H9 (cell line): Measurements from ENCODE around the gene CCDC141. TPM values are rescaled to one million over a fixed set of nuclear protein-coding genes. Genes with fewer than 3 reads are reported as not detected.

Experiments used
- DNase-seq: peaks from one replicate; pipeline ENCODE4 v3.0.0-alpha.2; 2017
- H2AFZ ChIP-seq: one replicate; pipeline ENCODE4 v1.6.1; 2013; ENCODE audit warnings: mild to moderate bottlenecking, low read length, control low read depth, moderate library complexity
- H2AK5ac ChIP-seq: 2 replicates; pipeline ENCODE4 v1.6.1; 2013; ENCODE audit warnings: low read length, control low read depth, mixed read lengths; ENCODE audit not compliant: insufficient read length
- H2BK120ac ChIP-seq: one replicate; pipeline ENCODE4 v1.6.1; 2013; ENCODE audit warnings: low read depth, mild to moderate bottlenecking, low read length, control low read depth, inconsistent platforms; ENCODE audit not compliant: poor library complexity, severe bottlenecking
- H2BK12ac ChIP-seq: 2 replicates; pipeline ENCODE4 v1.6.1; 2013; ENCODE audit warnings: low read length, control low read depth, mixed read lengths, low read depth; ENCODE audit not compliant: insufficient read length
- H2BK15ac ChIP-seq: 2 replicates; pipeline ENCODE4 v1.6.1; 2013; ENCODE audit warnings: low read depth, low read length, control low read depth
- H2BK20ac ChIP-seq: one replicate; pipeline ENCODE4 v1.6.1; 2013; ENCODE audit warnings: low read depth, mild to moderate bottlenecking, low read length, control low read depth, inconsistent platforms; ENCODE audit not compliant: poor library complexity, severe bottlenecking
- H2BK5ac ChIP-seq: 2 replicates; pipeline ENCODE4 v1.6.1; 2013; ENCODE audit warnings: low read length, control low read depth, mixed read lengths; ENCODE audit not compliant: insufficient read length
- H3K14ac ChIP-seq: 2 replicates; pipeline ENCODE4 v1.6.1; 2013; ENCODE audit warnings: low read length, control low read depth; ENCODE audit not compliant: insufficient read depth
- H3K18ac ChIP-seq: 2 replicates; pipeline ENCODE4 v1.6.1; 2013; ENCODE audit warnings: low read depth, mild to moderate bottlenecking, mixed read lengths, low read length, control low read depth; ENCODE audit not compliant: insufficient read length
- H3K23ac ChIP-seq: 2 replicates; pipeline ENCODE4 v1.6.1; 2013; ENCODE audit warnings: low read length, control low read depth, mixed read lengths, low read depth; ENCODE audit not compliant: insufficient read length
- H3K23me2 ChIP-seq: 2 replicates; pipeline ENCODE4 v1.6.1; 2013; ENCODE audit warnings: low read depth, mild to moderate bottlenecking, mixed read lengths, low read length, control low read depth; ENCODE audit not compliant: insufficient read length, poor library complexity, severe bottlenecking
- H3K27ac ChIP-seq: 2 replicates; pipeline ENCODE4 v1.5.1; 2013; ENCODE audit warnings: low read length, control low read depth, mixed read lengths, low read depth; ENCODE audit not compliant: insufficient read length
- H3K27me3 ChIP-seq: 2 replicates; pipeline ENCODE4 v1.6.1; 2013; ENCODE audit warnings: low read length, control low read depth, inconsistent platforms; ENCODE audit not compliant: insufficient read depth
- H3K4ac ChIP-seq: 2 replicates; pipeline ENCODE4 v1.6.1; 2013; ENCODE audit warnings: low read depth, mild to moderate bottlenecking, control low read depth, inconsistent platforms, low read length, moderate library complexity
- H3K4me1 ChIP-seq: 2 replicates; pipeline ENCODE4 v1.6.1; 2013; ENCODE audit warnings: low read length, control low read depth, inconsistent platforms; ENCODE audit not compliant: insufficient read depth
- H3K4me2 ChIP-seq: 2 replicates; pipeline ENCODE4 v1.6.1; 2013; ENCODE audit warnings: low read length, control low read depth, mixed read lengths; ENCODE audit not compliant: insufficient read length, insufficient read depth
- H3K56ac ChIP-seq: 2 replicates; pipeline ENCODE4 v1.6.1; 2013; ENCODE audit warnings: low read depth, mild to moderate bottlenecking, mixed read lengths, low read length, control low read depth; ENCODE audit not compliant: insufficient read length
- H3K79me1 ChIP-seq: 2 replicates; pipeline ENCODE4 v1.6.1; 2013; ENCODE audit warnings: low read depth, mild to moderate bottlenecking, moderate library complexity, low read length, control low read depth, inconsistent platforms; ENCODE audit not compliant: insufficient read depth, poor library complexity, severe bottlenecking
- H3K79me2 ChIP-seq: 2 replicates; pipeline ENCODE4 v1.6.1; 2013; ENCODE audit warnings: low read length, control low read depth, inconsistent platforms; ENCODE audit not compliant: insufficient read depth
- H3K9ac ChIP-seq: 2 replicates; pipeline ENCODE4 v1.6.1; 2013; ENCODE audit warnings: low read length, control low read depth, mixed read lengths; ENCODE audit not compliant: insufficient read length; ENCODE audit errors: extremely low read depth
- H3K9me3 ChIP-seq: one replicate; pipeline ENCODE4 v1.6.1; 2013; ENCODE audit warnings: low read depth, low read length, inconsistent platforms; ENCODE audit not compliant: control insufficient read depth
- H3T11ph ChIP-seq: one replicate; pipeline ENCODE4 v1.6.1; 2013; ENCODE audit warnings: mild to moderate bottlenecking, low read length, control low read depth, inconsistent platforms
- H4K20me1 ChIP-seq: one replicate; pipeline ENCODE4 v1.6.1; 2013; ENCODE audit not compliant: control insufficient read depth, insufficient read length, insufficient read depth
- H4K5ac ChIP-seq: 2 replicates; pipeline ENCODE4 v1.6.1; 2013; ENCODE audit warnings: low read depth, mild to moderate bottlenecking, mixed read lengths, low read length, control low read depth; ENCODE audit not compliant: insufficient read length
- H4K8ac ChIP-seq: replicated peaks from 2 replicates; pipeline ENCODE4 v1.6.1; 2013; ENCODE audit warnings: low read length, control low read depth, mixed read lengths, low read depth; ENCODE audit not compliant: insufficient read length
- H4K91ac ChIP-seq: 2 replicates; pipeline ENCODE4 v1.6.1; 2013; ENCODE audit warnings: low read depth, mild to moderate bottlenecking, moderate library complexity, mixed read lengths, low read length, control low read depth; ENCODE audit not compliant: insufficient read length
- H3K27ac Mint-ChIP-seq, 3 experiments: 2 replicates in 2 of 3; 3 replicates in 1 of 3; pipeline ENCODE4 v1.8.0; 2020 to 2021; ENCODE audit warnings: mixed read lengths in 3 of 3, mild to moderate bottlenecking in 1 of 3, moderate library complexity in 1 of 3
- H3K27me3 Mint-ChIP-seq: 2 replicates; pipeline ENCODE4 v1.8.0; 2021; ENCODE audit warnings: low read depth, mild to moderate bottlenecking, moderate library complexity, mixed read lengths
- H3K36me3 Mint-ChIP-seq, 3 experiments: 2 replicates in 2 of 3; 3 replicates in 1 of 3; pipeline ENCODE4 v1.8.0; 2020 to 2021; ENCODE audit warnings: low read depth in 3 of 3, mixed read lengths in 3 of 3; ENCODE audit not compliant: insufficient read depth in 1 of 3
- H3K4me1 Mint-ChIP-seq, 2 experiments: 2 replicates each; pipeline ENCODE4 v1.8.0; 2020; ENCODE audit warnings: mixed read lengths in 2 of 2
- H3K4me3 Mint-ChIP-seq, 2 experiments: 2 replicates in 1 of 2; 3 replicates in 1 of 2; pipeline ENCODE4 v1.8.0; 2020 to 2021; ENCODE audit warnings: mild to moderate bottlenecking in 2 of 2, mixed read lengths in 2 of 2, moderate library complexity in 1 of 2
- H3K9me3 Mint-ChIP-seq, 2 experiments: 2 replicates in 1 of 2; 3 replicates in 1 of 2; pipeline ENCODE4 v1.8.0; 2020; ENCODE audit warnings: mild to moderate bottlenecking in 2 of 2, mixed read lengths in 2 of 2, moderate library complexity in 1 of 2
- CTCF ChIP-seq: fragments of 200-600 bp; sonication (generic); conservative IDR thresholded peaks from 3 replicates; pipeline ENCODE4 v1.8.0; 2021; ENCODE audit warnings: antibody characterized with exemption, mild to moderate bottlenecking
- WGBS: extraction: QIAGEN DNeasy Blood & Tissue Kit; methylation state at CpG from one replicate; pipeline ENCODE4 v1.1.7; 2013; ENCODE audit warnings: missing lambda C conversion rate, low lambda C conversion rate, mixed read lengths; ENCODE audit not compliant: insufficient read length; ENCODE audit errors: extremely low coverage; 5-methylcytosine and 5-hydroxymethylcytosine counted together
- total RNA-seq: library from RNA; stranded (reverse); gene quantifications from 2 replicates; pipeline ENCODE4 v1.2.1, GENCODE V29; 2021

Gene CCDC141
- total RNA-seq, 1 experiment from 2014 or later = 1.0 TPM

GRCh38 chr2:179097131-179097530 is 47.2 kb upstream of the CCDC141 start:
- DNase-seq = no peak

More at GRCh38 chr2:179097131-179097530, 47.2 kb upstream of the CCDC141 start:
- H3K79me2 ChIP-seq = no peaks in the 10 kb centered on the region
- no peak overlapping the region for H3K27ac Mint-ChIP-seq
- no peaks in the 10 kb centered on the region for H4K20me1 ChIP-seq
- H3K27ac ChIP-seq = no peak overlapping the region
- H4K8ac ChIP-seq = no peak overlapping the region
- no peaks in the 10 kb centered on the region for H3K79me1 ChIP-seq
- peaks cover 8% of the 10 kb centered on the region for H3K9me3 ChIP-seq
- no peaks in the 10 kb centered on the region for H3K27me3 Mint-ChIP-seq
- H2AFZ ChIP-seq = no peak overlapping the region
- peaks cover 8 to 24% (median 17%) of the 10 kb centered on the region in 3 experiments; a peak in 5 of 7 replicates for H3K36me3 Mint-ChIP-seq
- no peak overlapping the region for H3K14ac ChIP-seq
- no peak overlapping the region for H2BK20ac ChIP-seq
- no peak overlapping the region for H4K91ac ChIP-seq
- no peak overlapping the region for H2BK15ac ChIP-seq
- no peak overlapping the region for H3K23ac ChIP-seq
- no peak overlapping the region for H3K4me2 ChIP-seq
- H3K27me3 ChIP-seq = no peaks in the 10 kb centered on the region
- no peak overlapping the region for H2BK12ac ChIP-seq
- H3K23me2 ChIP-seq = no peaks in the 10 kb centered on the region
- no peak for TF ChIP-seq CTCF
- H3K4ac ChIP-seq = no peak overlapping the region
- H2BK120ac ChIP-seq = no peak overlapping the region
- H3K4me1 Mint-ChIP-seq = no peaks in the 10 kb centered on the region
- H2BK5ac ChIP-seq = no peak overlapping the region
- H3K18ac ChIP-seq = no peak overlapping the region
- no peaks in the 10 kb centered on the region for H3K4me1 ChIP-seq
- no peak overlapping the region for H3T11ph ChIP-seq
- no peak overlapping the region for H4K5ac ChIP-seq
- H3K56ac ChIP-seq = no peak overlapping the region
- no peak overlapping the region for H3K4me3 Mint-ChIP-seq
- H2AK5ac ChIP-seq = no peak overlapping the region
- peaks cover 15 to 24% of the 10 kb centered on the region in 2 experiments for H3K9me3 Mint-ChIP-seq
- WGBS = no CpG with 5 or more reads among the region's 1 CpG
- H3K9ac ChIP-seq = no peak overlapping the region
